H7 (cell line): Measurements from ENCODE around the gene KRTAP5-7. TPM values are rescaled to one million over a fixed set of nuclear protein-coding genes. Genes with fewer than 3 reads are reported as not detected.
"Not testable (repeated sequence)": the region's sequence is repeated elsewhere in the genome, so short reads cannot be mapped to it uniquely, and the experiment has no call there.

Experiments used
- DNase-seq: peaks from one replicate; pipeline ENCODE4 v3.0.0; 2012
- H3K27me3 ChIP-seq: 2 replicates; pipeline ENCODE4 v1.6.0; 2011; ENCODE audit warnings: mild to moderate bottlenecking, low read length; ENCODE audit not compliant: control insufficient read depth, insufficient read depth
- H3K36me3 ChIP-seq: replicated peaks from 2 replicates; pipeline ENCODE4 v1.5.1; 2011; ENCODE audit warnings: low read length; ENCODE audit not compliant: control insufficient read depth, insufficient read depth
- H3K4me3 ChIP-seq: 2 replicates; pipeline ENCODE4 v1.5.1; 2011; ENCODE audit warnings: low read depth, mild to moderate bottlenecking, control low read depth, low read length, moderate library complexity; ENCODE audit not compliant: insufficient read depth
- total RNA-seq: library from RNA; depleted of rRNA; stranded (reverse); fragments of >200 nt; shearing (Covaris generic); gene quantifications from 2 replicates; pipeline ENCODE4 v1.2.3, GENCODE V29; 2014

Gene KRTAP5-7
- total RNA-seq, 1 experiment from 2014 or later, result not detected

DNA sequence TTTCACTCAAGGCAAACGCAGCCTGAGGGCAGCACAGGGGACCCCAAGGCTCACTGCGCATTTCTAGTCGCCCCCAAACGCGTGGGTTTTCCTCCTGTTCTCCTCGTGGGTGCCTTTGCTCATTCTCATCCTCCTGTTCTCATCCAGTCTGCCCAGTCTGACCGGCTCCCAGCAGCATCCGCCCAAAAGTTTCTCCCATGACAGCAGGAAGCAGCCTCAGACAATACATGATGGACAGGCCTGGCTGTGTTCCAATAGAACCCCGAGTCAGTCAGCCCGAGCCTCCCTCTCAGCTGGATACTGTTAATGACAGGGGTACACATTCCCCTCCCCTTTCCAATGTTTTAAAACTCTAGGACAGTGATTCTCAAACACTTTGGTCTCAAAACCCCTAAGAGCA lies 22.5 kb upstream of the KRTAP5-7 start:
- Histone ChIP-seq H3K27me3 (no peaks in the 10 kb centered on the region), H3K36me3 (no peaks in the 10 kb centered on the region), H3K4me3 (no peak overlapping the region)
- peak; percentile 66 for DNase-seq

DNA sequence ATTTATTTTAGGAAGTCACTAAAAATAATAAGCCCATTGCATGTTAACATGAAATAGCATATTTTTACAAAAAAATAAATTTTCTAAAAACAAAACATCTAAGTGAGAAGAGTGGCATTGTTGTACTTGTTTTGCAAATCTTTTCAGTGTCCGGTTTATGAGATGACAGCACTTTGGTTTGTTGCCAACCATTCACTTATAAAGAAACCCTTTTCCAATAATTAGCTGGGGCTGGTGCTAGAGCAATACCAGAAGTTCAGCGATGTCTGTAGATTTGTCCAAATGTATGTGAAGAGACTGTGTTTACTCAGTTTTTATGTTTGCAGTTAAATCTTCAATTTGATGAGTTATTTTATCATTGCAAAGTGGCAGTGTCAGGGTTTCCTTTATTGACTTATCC lies 22.1 kb upstream of the KRTAP5-7 start:
- no peak for DNase-seq
- H3K4me3 ChIP-seq, result no peak overlapping the region

DNA sequence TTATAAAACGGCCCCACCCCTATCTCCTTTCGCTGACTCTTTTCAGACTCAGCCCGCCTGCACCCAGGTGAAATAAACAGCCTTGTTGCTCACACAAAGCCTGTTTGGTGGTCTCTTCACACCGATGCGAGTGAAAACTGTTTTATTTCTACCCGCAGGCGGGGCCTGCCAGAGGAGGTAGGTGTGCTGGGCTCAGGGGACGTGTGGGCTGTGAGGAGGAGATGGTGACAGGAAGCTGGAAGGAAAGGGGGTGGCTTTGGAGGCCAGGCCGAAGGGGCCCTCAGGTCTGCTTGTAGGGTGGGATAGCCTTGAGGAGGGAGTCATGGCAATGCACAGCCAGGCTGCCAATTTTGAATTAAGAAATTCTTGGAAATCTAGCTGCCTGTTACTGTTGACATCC lies 21.3 kb upstream of the KRTAP5-7 start:
- H3K4me3 ChIP-seq, result no peak overlapping the region
- H3K27me3 ChIP-seq, result no peaks in the 10 kb centered on the region
- no peak for DNase-seq
- H3K36me3 ChIP-seq, result no peaks in the 10 kb centered on the region

More for the DNA sequence above, 22.1 kb upstream of the KRTAP5-7 start:
- H3K27me3 ChIP-seq, result no peaks in the 10 kb centered on the region
- no peaks in the 10 kb centered on the region for H3K36me3 ChIP-seq

DNA sequence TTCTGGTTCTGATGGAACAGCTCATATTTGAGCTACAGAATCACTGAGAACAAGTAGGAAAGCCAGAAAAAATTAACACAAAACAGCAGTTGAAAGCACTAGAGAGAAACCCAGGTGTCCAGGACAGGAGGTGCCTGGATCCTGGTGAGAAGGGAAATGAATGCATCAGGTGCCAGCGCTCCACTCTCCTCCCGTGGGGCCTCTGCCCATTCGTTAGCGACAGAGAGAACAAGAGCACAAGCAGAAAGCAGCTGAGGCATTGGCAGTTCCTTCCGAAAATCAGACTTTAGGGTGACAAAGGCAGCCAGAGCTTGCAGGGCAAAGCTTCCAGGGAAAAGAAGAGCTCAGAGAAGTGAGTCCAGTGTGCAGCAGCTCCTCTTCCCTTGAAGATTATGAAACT lies 20.0 kb upstream of the KRTAP5-7 start:
- DNase-seq, result no peak
- no peaks in the 10 kb centered on the region for H3K36me3 ChIP-seq
- no peaks in the 10 kb centered on the region for H3K27me3 ChIP-seq
- H3K4me3 ChIP-seq, result no peak overlapping the region

DNA sequence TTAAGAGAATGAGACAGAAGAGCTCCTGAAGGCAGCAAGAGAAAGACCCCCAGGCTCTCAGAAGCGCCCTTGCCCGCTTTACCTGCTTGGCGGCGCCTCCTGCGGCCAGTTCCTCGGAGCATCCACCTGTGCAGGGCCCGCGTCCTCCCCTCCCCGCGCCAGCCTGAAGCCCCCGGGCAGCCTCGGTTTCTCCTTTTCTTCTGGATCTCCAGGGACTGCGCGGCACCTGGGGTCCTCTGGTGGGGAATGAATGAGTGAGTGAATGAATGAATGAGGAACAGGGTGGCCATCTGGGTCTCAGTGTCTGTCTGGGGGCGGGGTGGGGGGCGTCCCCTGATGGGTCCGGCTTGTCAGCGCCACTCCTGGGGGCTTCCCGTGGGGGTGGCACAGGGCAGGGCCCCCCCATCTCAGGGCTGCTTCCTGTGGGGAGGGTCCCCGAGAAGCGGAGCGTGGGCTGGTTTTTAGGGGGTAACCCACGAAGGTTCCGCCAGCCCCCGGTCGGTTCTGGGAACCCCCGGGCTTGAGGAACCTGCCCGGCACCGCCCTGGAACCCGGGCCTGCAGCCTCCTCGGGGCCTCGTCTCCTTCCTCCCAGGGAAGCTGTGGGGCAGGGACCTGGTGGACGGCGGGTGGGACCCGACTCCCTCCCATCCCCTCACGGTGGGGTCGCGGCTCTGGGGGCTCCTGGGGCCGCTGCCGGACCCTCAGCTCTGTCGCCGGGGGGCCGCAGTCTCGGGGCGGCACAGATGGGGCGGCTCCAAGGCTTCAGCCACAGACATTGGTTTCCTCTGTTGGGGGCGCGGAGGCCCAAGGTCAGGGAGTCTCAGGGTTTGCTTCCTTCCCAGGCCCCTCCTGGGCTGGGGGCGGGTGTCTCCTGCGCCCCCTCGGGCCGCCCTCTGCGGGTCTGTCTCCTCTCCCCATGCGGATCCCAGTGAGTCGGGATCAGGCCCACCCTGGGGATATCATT lies 8.3 kb upstream of the KRTAP5-7 start:
- DNase-seq, result peak; percentile 57
- Histone ChIP-seq H3K27me3 (no peaks in the 10 kb centered on the region), H3K36me3 (no peaks in the 10 kb centered on the region), H3K4me3 (no peak overlapping the region)

DNA sequence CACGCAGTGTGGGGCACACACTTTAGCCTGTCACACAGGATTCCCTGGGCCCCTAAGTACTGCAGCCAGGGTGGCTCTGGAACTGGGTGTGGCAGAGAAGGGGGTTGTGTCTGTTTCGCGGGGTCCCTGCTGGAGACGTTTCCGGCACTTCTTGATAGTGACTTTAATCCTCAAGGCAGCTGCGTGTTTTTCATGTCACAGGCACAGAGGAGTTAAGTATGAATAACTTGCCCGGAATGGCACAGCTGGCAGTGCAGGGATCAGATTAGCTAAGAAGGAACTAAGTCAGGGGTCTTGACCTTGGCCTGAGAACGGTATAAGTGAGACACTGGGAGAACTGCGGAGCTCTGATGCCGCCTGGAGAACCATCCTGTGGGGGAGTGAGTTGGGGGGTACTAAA lies 7.5 kb upstream of the KRTAP5-7 start:
- no peak for DNase-seq

DNA sequence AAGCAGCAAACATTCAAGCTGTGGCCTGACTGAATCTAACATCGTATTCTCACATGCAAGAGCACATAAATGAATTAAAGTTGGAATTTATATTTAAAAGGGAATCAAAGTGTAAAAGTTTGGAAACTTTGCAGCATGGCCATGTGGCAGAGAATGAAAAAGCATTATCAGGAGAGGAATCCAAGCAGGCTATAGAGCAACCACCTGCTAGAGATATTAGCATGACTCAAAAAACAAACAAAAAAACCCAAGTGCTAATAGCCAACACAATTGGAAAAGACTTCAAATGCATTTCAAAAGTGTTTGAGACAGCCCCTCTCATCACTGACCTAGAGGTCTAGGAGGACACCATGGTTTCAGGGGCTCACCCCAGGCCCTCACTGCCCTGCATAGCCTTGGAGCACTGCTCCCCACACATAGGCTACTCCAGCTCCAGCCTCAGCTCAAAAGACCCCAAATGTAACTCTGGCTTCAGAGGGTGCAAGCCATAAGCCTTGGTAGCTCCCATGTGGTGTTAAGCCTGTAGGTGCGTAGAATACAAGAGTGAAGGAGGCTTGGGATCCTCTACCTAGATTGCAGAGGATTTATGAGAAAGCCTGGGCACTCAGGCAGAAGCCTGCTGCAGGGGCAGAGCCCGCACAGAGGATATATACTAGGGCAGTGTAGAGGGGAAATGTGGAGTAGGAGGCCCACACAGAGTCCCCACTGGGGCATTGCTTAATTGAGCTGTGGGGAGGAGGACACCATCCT lies 1.7 kb upstream of the KRTAP5-7 start:
- DNase-seq, result no peak

More for the DNA sequence above, 7.5 kb upstream of the KRTAP5-7 start:
- Histone ChIP-seq H3K36me3 (no peaks in the 10 kb centered on the region), H3K27me3 (no peaks in the 10 kb centered on the region), H3K4me3 (no peak overlapping the region)

DNA sequence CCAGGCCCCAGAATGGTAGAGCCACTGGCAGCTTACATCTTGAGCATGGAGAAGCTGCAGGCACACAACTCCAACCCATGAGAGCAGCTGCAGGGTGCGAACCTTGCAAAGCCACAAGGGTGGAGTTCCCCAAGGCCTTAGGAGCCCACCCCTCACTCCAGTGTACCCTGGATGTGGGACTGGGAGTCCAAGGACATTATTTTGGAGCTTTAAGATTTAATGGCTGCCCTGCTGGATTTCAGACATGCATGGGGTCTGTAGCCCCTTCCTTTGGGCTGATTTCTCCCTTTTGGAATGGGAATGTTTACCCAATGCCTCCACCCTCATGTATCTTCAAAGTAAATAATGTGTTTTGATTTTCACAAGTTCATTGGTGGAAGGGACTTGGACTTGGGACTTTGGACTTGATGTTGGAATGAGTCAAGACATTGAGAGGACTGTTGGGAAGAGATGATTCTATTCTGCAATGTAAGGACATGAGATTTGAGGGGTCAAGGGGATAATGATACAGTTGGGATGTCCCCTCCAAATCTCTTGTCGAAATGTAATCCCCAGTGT lies 1.1 kb upstream of the KRTAP5-7 start:
- H3K36me3 ChIP-seq, result no peaks in the 10 kb centered on the region
- no peaks in the 10 kb centered on the region for H3K27me3 ChIP-seq
- H3K4me3 ChIP-seq, result no peak overlapping the region
- no peak for DNase-seq

More for the DNA sequence above, 1.7 kb upstream of the KRTAP5-7 start:
- Histone ChIP-seq H3K27me3 (no peaks in the 10 kb centered on the region), H3K4me3 (no peak overlapping the region), H3K36me3 (no peaks in the 10 kb centered on the region)

DNA sequence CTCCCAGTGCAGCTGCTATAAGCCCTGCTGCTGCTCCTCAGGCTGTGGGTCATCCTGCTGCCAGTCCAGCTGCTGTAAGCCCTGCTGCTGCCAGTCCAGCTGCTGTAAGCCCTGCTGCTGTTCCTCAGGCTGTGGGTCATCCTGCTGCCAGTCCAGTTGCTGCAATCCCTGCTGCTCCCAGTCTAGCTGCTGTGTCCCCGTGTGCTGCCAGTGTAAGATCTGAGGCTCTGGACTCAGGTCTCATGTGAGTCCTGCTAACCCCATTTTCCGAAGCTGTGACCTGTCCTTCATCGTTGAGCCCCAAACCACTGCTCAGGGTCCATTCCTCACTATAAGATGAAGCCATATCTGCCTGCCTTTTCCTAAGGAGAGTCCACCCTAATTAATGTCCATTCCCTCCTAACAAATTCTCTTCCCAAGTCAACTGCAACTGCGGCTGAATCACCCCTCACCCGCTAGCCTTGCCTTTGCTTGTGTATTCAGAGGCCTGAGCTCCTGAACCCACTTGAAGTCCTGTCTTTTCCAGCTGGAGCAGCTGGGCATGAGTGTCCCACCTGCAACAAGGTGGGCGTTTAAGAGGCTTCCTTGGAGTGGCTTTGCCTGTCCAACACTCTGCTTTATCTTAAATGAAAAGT lies 626 bp downstream of the KRTAP5-7 start:
- no peak for DNase-seq
- no peak overlapping the region for H3K4me3 ChIP-seq
- H3K36me3 ChIP-seq, result no peaks in the 10 kb centered on the region
- H3K27me3 ChIP-seq, result no peaks in the 10 kb centered on the region; the same call in 1 of the 2 replicates

DNA sequence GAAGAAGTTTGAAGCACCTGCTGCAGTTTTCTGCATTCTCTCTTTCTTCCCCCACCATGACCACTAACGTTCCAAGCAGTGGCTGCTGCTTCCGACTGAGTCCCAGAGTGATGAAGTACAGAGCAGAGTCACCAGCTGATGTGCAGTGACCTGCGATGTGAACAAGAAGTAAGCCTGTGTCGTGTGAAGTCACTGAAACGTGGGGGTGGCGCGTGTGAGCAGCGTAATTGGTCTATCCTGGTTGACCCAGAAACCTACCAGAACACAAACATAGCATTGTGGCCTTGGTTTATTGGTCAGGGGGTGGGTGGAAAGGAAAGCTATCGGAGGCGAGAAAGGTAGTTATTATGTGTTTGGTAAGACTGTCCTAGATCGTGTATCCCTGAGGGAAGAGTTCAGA lies 3.5 kb downstream of the KRTAP5-7 start:
- H3K27me3 ChIP-seq, result no peaks in the 10 kb centered on the region; the same call in 1 of the 2 replicates
- no peak overlapping the region for H3K4me3 ChIP-seq
- DNase-seq, result no peak
- no peaks in the 10 kb centered on the region for H3K36me3 ChIP-seq

DNA sequence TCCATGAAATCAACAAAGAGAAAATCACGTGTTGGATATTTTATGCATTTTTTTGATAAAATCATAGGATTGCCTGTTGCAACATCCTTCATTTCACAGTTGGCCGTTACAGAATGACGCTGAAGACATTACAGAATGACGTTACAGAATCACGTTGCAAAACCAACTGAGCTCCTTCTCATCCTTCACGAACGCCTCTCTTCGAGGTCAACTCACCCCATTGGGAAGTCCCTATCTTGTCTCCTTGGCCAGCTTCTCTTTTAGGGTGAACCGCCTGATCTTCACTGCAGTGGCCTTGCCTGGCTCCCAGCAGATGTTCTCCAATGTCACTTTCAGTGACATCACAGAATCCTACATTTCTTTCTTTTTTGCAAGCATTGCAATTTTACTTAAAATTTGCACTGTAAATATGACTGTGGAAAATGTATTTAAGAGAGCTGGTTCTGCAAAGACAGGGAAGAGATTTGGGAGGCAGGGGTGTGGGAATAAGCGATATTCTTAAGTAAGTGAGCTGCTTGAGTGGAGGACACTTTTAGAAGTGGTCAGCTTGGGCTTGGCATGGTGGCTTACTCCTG lies 5.1 kb downstream of the KRTAP5-7 start:
- no peak for DNase-seq
- H3K36me3 ChIP-seq, result no peaks in the 10 kb centered on the region
- H3K4me3 ChIP-seq, result no peak overlapping the region
- no peaks in the 10 kb centered on the region; the same call in 1 of the 2 replicates for H3K27me3 ChIP-seq

DNA sequence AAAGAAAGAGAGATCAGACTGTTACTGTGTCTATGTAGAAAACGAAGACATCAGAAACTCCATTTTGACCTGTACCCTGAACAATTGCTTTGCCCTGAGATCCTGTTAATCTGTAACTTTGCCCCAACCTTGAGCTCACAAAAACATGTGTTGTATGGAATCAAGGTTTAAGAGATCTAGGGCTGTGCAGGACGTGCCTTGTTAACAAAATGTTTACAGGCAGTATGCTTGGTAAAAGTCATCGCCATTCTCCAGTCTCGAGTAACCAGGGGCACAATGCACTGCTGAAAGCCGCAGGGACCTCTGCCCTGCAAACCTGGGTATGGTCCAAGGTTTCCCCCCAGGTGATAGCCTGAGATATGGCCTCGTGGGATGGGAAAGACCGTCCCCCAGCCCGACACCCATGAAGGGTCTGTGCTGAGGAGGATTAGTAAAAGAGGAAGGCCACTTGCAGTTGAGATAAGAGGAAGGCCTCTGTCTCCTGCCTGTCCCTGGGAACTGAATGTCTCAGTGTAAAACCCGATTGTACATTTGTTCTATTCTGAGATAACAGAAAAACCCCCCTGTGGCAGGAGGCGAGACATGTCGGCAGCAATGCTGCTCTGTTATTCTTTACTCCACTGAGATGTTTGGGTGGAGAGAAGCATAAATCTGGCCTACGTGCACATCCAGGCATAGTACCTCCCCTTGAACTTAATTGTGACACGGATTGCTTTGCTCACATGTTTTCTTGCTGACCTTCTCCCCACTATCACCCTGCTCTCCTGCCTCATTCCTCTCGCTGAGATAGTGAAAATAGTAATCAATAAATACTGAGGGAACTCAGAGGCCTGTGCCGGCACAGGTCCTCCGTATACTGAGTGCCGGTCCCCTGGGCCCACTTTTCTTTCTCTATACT lies 7.9 kb downstream of the KRTAP5-7 start:
- H3K4me3 ChIP-seq, H3K36me3 ChIP-seq, H3K27me3 ChIP-seq, DNase-seq: not testable (repeated sequence)

DNA sequence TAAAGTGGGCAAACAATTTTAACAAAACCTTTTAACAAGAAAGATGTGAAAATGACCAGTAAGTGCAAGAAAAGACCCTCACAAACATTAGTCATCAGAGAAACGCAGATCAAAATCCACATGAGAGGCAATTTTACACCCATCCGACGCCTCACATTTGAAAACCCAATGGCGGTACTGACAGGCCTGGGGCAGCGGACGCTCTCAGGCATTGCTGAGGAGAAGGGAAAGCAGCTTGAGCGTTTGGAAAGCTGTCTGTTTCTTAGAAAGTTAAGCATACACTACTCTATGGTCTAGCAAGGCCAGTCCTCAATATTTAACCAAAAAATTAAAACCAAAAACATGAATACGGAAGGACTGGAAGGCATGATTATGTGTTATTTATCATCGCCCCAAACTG lies 8.8 kb downstream of the KRTAP5-7 start:
- H3K36me3 ChIP-seq, result no peaks in the 10 kb centered on the region
- no peak overlapping the region for H3K4me3 ChIP-seq
- no peak for DNase-seq
- no peaks in the 10 kb centered on the region; the same call in 1 of the 2 replicates for H3K27me3 ChIP-seq
